GM12892 (cell line): ENCODE results near the gene GGT7.

Experiments
- POLR2AphosphoS5 ChIP-seq: IDR thresholded peaks from 2 replicates; pipeline ENCODE4 v1.6.1; 2011; ENCODE audit warnings: low read depth, low read length, control low read depth
- TAF1 ChIP-seq: IDR thresholded peaks from 2 replicates; pipeline ENCODE4 v1.6.1; 2011; ENCODE audit warnings: low read depth, mild to moderate bottlenecking, control low read depth, low read length, borderline replicate concordance

GRCh38 chr20:34815636-34816035 is 57.0 kb downstream of the GGT7 start:
- TF ChIP-seq POLR2AphosphoS5, result no peak
- no peak for TF ChIP-seq TAF1
